Amniotic epithelial cell (primary cell): ENCODE data around the gene MYCBP.
A peak's percentile ranks its signal among the peaks of the same experiment; 100 is the strongest.

Experiments used
- DNase-seq: peaks from one replicate; pipeline ENCODE4 v3.0.0-alpha.2; 2010; ENCODE audit warnings: low read depth

Gene MYCBP

GRCh38 chr1:38820860-38821259, 52.3 kb downstream of the MYCBP start:
- DNase-seq, result no peak

- DNase-seq, result no peak
These were observed 53.6 kb downstream of the MYCBP start for GRCh38 chr1:38819516-38819915.

GRCh38 chr1:38819040-38819439, 54.1 kb downstream of the MYCBP start:
- DNase-seq, result no peak

- DNase-seq, result no peak
These were observed 54.8 kb downstream of the MYCBP start for GRCh38 chr1:38818175-38818976.

GRCh38 chr1:38817267-38818174, 55.6 kb downstream of the MYCBP start:
- DNase-seq, result no peak

GRCh38 chr1:38815903-38816627, 57.1 kb downstream of the MYCBP start:
- DNase-seq, result peak; percentile 20

GRCh38 chr1:38814984-38815464, 58.1 kb downstream of the MYCBP start:
- no peak for DNase-seq

GRCh38 chr1:38814444-38814983, 58.6 kb downstream of the MYCBP start:
- no peak for DNase-seq

- no peak for DNase-seq
These were observed 60.2 kb downstream of the MYCBP start for GRCh38 chr1:38812981-38813380.
